ENCODE measurements around the gene ALMS1. TPM values are rescaled to one million over a fixed set of nuclear protein-coding genes. Genes with fewer than 3 reads are reported as not detected.

The ALMS1 gene
- total RNA-seq, 2 donors from 2014 or later = 34.2 to 44.5 TPM

DNA sequence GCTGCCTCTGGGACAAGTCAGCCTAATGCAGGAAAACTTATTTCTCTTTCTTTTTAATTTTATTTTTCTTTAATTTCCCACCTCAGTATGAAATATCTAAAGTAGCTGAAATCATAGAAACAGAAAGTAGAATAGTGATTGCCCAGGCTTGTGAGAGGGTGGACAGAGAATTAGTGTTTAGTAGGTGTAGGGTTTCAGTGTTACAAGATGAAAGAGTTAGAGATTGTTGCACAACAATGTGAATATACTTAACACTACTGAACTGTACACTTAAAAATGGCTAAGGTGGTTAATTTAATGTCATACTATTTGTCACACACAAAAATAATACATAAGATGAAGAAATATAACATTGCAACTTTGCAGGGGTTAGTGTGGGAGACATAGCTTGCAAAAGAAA, 175.8 kb downstream of the ALMS1 start:
- TF ChIP-seq POLR2A (IDR thresholded peaks at IDR 0.05) = no peak
- TF ChIP-seq, protein P1, sequence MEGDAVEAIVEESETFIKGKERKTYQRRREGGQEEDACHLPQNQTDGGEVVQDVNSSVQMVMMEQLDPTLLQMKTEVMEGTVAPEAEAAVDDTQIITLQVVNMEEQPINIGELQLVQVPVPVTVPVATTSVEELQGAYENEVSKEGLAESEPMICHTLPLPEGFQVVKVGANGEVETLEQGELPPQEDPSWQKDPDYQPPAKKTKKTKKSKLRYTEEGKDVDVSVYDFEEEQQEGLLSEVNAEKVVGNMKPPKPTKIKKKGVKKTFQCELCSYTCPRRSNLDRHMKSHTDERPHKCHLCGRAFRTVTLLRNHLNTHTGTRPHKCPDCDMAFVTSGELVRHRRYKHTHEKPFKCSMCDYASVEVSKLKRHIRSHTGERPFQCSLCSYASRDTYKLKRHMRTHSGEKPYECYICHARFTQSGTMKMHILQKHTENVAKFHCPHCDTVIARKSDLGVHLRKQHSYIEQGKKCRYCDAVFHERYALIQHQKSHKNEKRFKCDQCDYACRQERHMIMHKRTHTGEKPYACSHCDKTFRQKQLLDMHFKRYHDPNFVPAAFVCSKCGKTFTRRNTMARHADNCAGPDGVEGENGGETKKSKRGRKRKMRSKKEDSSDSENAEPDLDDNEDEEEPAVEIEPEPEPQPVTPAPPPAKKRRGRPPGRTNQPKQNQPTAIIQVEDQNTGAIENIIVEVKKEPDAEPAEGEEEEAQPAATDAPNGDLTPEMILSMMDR (IDR thresholded peaks at IDR 0.05) = no peak

DNA sequence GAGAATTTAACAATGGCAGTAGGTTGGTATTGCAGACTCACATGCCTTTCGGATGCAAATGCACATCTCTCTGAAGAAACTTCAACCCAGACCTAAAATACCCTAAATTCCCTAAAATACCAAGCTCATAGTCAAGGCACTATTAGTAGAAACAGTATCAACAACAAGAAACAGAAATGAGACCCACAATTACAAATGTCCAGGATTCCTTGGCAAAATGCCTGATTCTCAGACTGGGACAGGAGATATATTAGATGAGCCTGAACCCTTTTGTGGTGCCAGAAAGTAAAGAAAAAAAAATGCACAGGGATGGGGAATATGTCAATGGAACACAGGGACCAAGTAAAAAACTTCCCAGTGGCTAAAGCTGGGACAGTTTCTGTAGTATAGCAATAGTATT, 179.3 kb downstream of the ALMS1 start:
- WGBS, 2 donors = 100% methylated on average over 1 of the region's 1 CpG
- no peak overlapping the region for H3K27ac ChIP-seq
- H3K9me3 ChIP-seq = no peaks in the 10 kb centered on the region
- TF ChIP-seq, protein P1 (IDR thresholded peaks at IDR 0.05) = no peak
- no peak for TF ChIP-seq POLR2A (IDR thresholded peaks at IDR 0.05)
- DNase-seq = no peak
- no peak overlapping the region for H3K4me3 ChIP-seq
- H3K36me3 ChIP-seq (replicated peaks in 1 of 2; ENCODE audit: insufficient read depth in 1 of 2, low read depth in 2 of 2) = no peaks in the 10 kb centered on the region
- no peaks in the 10 kb centered on the region for H3K27me3 ChIP-seq
- ATAC-seq = no peak
- no peaks in the 10 kb centered on the region for H3K4me1 ChIP-seq
- intact Hi-C loops (cut with DNase I) = no loop called here

More for the DNA sequence above, 175.8 kb downstream of the ALMS1 start:
- DNase-seq (no peak), ATAC-seq (no peak)
- Histone ChIP-seq H3K4me3 (no peak overlapping the region), H3K27me3 (no peaks in the 10 kb centered on the region), H3K9me3 (no peaks in the 10 kb centered on the region), H3K27ac (no peak overlapping the region), H3K36me3 (replicated peaks in 1 of 2; ENCODE audit: insufficient read depth in 1 of 2, low read depth in 2 of 2) (peaks cover 0 to 5% of the 10 kb centered on the region in 2 donors), H3K4me1 (no peaks in the 10 kb centered on the region)
- intact Hi-C loops (cut with DNase I) = no loop called here

DNA sequence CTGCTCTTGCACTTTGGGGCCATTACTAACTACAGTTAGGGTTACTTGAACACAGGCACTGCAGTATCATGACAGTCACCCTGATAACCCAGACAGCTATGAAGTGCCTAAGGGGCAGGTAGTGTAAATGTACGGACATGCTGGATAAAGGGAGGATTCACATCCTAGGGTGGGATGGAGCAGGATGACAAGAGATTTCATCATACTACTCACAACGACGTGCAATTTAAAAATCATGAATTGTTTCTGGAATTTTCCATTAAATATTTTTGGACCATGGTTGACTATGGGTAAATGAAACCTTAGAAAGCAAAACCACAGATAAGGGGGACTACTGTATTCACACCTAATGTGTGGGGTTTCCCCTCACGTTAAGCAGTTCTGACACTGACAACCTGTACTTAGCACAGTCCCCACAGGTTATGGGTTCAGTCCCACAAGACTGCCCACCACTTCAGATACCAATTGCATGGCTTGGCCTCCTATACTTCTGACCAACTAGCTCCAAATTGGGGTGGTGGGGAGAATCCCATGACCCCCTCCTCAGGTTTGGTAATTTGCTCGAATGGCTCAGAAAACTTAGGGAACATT, 180.7 kb downstream of the ALMS1 start:
- WGBS, 2 donors = 90 to 96% methylated on average over 5 of the region's 5 CpGs
- intact Hi-C loops (cut with DNase I) = no loop called here

DNA sequence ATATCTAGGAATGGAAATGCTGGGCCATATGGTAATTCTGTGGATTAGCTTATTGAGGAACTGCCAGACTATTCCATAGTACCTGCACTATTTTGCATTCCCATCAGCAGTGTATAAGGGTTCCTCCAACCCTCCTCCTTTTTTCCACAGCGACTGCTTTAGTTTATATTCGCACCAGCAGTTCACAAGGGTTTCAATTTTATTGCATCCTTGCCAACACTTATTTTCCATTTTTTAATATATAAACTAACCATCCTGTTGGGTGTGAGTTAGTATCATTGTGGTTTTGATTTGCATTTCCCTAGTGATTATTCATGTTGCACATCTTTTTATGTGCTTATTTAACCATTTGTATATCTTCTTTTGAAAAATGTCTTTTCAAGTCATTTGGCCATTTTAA, 189.6 kb downstream of the ALMS1 start:
- WGBS, 2 donors = 84 to 90% methylated on average over 2 of the region's 2 CpGs
- no peaks in the 10 kb centered on the region for H3K9me3 ChIP-seq
- intact Hi-C loops (cut with DNase I) = no loop called here
- DNase-seq (no peak), ATAC-seq (no peak)
- H3K27ac ChIP-seq = no peak overlapping the region
- TF ChIP-seq, protein P1 (IDR thresholded peaks at IDR 0.05) = no peak
- TF ChIP-seq POLR2A (IDR thresholded peaks at IDR 0.05) = no peak
- no peak overlapping the region for H3K4me3 ChIP-seq
- no peaks in the 10 kb centered on the region for H3K27me3 ChIP-seq
- H3K4me1 ChIP-seq = no peaks in the 10 kb centered on the region
- no peaks in the 10 kb centered on the region for H3K36me3 ChIP-seq (replicated peaks in 1 of 2; ENCODE audit: insufficient read depth in 1 of 2, low read depth in 2 of 2)

More for the DNA sequence above, 180.7 kb downstream of the ALMS1 start:
- no peaks in the 10 kb centered on the region for H3K9me3 ChIP-seq
- no peaks in the 10 kb centered on the region for H3K36me3 ChIP-seq (replicated peaks in 1 of 2; ENCODE audit: insufficient read depth in 1 of 2, low read depth in 2 of 2)
- no peaks in the 10 kb centered on the region for H3K27me3 ChIP-seq
- no peaks in the 10 kb centered on the region for H3K4me1 ChIP-seq
- no peak overlapping the region for H3K27ac ChIP-seq
- TF ChIP-seq POLR2A (IDR thresholded peaks at IDR 0.05) = no peak
- TF ChIP-seq, protein P1 (IDR thresholded peaks at IDR 0.05) = no peak
- no peak overlapping the region for H3K4me3 ChIP-seq
- no peak for ATAC-seq
- DNase-seq = no peak

DNA sequence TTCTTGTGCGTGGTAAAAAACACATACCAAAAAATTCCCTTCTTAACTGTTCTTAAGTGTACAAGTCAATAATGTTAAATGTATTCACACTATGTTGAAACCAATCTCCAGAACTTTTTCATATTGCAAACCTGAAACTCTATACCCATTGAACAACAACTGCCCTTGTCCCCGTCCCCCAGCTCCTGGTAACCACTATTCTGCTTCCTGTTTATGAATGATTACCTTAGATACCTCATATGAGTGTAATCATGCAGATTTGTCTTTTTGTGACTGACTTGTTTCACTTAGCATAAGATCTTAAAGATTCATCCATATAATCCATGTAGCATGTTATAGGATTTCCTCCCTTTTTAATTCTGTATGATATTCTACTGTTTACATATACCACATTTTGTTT, 196.7 kb downstream of the ALMS1 start:
- H3K27ac ChIP-seq = no peak overlapping the region
- WGBS, 2 donors = 91 to 92% methylated on average over 2 of the region's 2 CpGs
- no peak overlapping the region for H3K4me3 ChIP-seq
- no peaks in the 10 kb centered on the region for H3K27me3 ChIP-seq
- no peaks in the 10 kb centered on the region for H3K4me1 ChIP-seq
- intact Hi-C loops (cut with DNase I) = no loop called here
- H3K36me3 ChIP-seq (replicated peaks in 1 of 2; ENCODE audit: insufficient read depth in 1 of 2, low read depth in 2 of 2) = no peaks in the 10 kb centered on the region
- H3K9me3 ChIP-seq = no peaks in the 10 kb centered on the region
- ATAC-seq = no peak
- DNase-seq = no peak
- TF ChIP-seq POLR2A (IDR thresholded peaks at IDR 0.05) = no peak
- TF ChIP-seq, protein P1 (IDR thresholded peaks at IDR 0.05) = no peak
